Loucy (cell line): ENCODE measurements around the gene FAM237A.

ENCODE experiments used
- H2AFZ ChIP-seq: fragments of 200-600 bp; sonication (generic); 2 replicates; pipeline ENCODE4 v1.6.0; 2016; ENCODE audit warnings: antibody characterized with exemption, mild to moderate bottlenecking, low read length, moderate library complexity
- H3F3A ChIP-seq: fragments of 200-600 bp; 2 replicates; pipeline ENCODE4 v1.6.0; 2016; ENCODE audit warnings: antibody characterized with exemption, low read depth, mild to moderate bottlenecking
- H3K27me3 ChIP-seq: fragments of 200-600 bp; sonication (generic); 2 replicates; pipeline ENCODE4 v1.6.1; 2014; ENCODE audit warnings: low read length, mild to moderate bottlenecking; ENCODE audit not compliant: insufficient read depth, poor library complexity, severe bottlenecking
- H3K36me3 ChIP-seq: fragments of 200-600 bp; sonication (generic); 2 replicates; pipeline ENCODE4 v1.6.1; 2016; ENCODE audit warnings: low read length; ENCODE audit not compliant: insufficient read depth
- H3K4me1 ChIP-seq: fragments of 200-600 bp; sonication (generic); 2 replicates; pipeline ENCODE4 v1.5.1; 2014; ENCODE audit warnings: low read length, mild to moderate bottlenecking; ENCODE audit not compliant: insufficient read depth, poor library complexity, severe bottlenecking
- H3K4me2 ChIP-seq: fragments of 200-600 bp; sonication (generic); 2 replicates; pipeline ENCODE4 v1.6.0; 2014; ENCODE audit warnings: antibody characterized with exemption, low read length, low read depth, mild to moderate bottlenecking; ENCODE audit not compliant: poor library complexity, severe bottlenecking
- H3K4me3 ChIP-seq: fragments of 200-600 bp; sonication (generic); 2 replicates; pipeline ENCODE4 v1.5.1; 2014; ENCODE audit warnings: low read length, mild to moderate bottlenecking, mixed read lengths; ENCODE audit not compliant: poor library complexity, severe bottlenecking
- H3K79me2 ChIP-seq: fragments of 200-600 bp; sonication (generic); 2 replicates; pipeline ENCODE4 v1.6.1; 2014; ENCODE audit warnings: low read length; ENCODE audit not compliant: insufficient read depth
- H3K9ac ChIP-seq: fragments of 200-600 bp; sonication (generic); 2 replicates; pipeline ENCODE4 v1.6.0; 2014; ENCODE audit warnings: mild to moderate bottlenecking, low read depth, low read length, moderate library complexity; ENCODE audit not compliant: poor library complexity, severe bottlenecking
- H3K9me2 ChIP-seq: fragments of 200-600 bp; sonication (generic); replicated peaks from 2 replicates; pipeline ENCODE4 v1.6.1; 2016; ENCODE audit warnings: low read depth, low read length, mixed read lengths
- H3K9me3 ChIP-seq: fragments of 200-600 bp; sonication (generic); 2 replicates; pipeline ENCODE4 v1.6.1; 2014; ENCODE audit warnings: mild to moderate bottlenecking, antibody characterized with exemption, low read length, low read depth; ENCODE audit not compliant: insufficient read depth
- H4K20me1 ChIP-seq: fragments of 200-600 bp; sonication (generic); 2 replicates; pipeline ENCODE4 v1.6.0; 2014; ENCODE audit warnings: antibody characterized with exemption, low read length, mild to moderate bottlenecking; ENCODE audit not compliant: insufficient read depth, poor library complexity, severe bottlenecking
- EZH2phosphoT487 ChIP-seq: fragments of 200-600 bp; IDR thresholded peaks from 2 replicates; pipeline ENCODE4 v1.6.1; 2018; ENCODE audit warnings: antibody characterized with exemption, mild to moderate bottlenecking, moderate library complexity, borderline replicate concordance
- TF ChIP-seq, protein P1 (sequence below): fragments of 200-600 bp; sonication (generic); conservative IDR thresholded peaks from 2 replicates; pipeline ENCODE4 v1.5.1; 2014; ENCODE audit warnings: mild to moderate bottlenecking, antibody characterized with exemption, low read length

The FAM237A gene

GRCh38 chr2:206614811-206615210, 27.5 kb upstream of the FAM237A start:
- TF ChIP-seq EZH2phosphoT487 = no peak
- TF ChIP-seq, protein P1, sequence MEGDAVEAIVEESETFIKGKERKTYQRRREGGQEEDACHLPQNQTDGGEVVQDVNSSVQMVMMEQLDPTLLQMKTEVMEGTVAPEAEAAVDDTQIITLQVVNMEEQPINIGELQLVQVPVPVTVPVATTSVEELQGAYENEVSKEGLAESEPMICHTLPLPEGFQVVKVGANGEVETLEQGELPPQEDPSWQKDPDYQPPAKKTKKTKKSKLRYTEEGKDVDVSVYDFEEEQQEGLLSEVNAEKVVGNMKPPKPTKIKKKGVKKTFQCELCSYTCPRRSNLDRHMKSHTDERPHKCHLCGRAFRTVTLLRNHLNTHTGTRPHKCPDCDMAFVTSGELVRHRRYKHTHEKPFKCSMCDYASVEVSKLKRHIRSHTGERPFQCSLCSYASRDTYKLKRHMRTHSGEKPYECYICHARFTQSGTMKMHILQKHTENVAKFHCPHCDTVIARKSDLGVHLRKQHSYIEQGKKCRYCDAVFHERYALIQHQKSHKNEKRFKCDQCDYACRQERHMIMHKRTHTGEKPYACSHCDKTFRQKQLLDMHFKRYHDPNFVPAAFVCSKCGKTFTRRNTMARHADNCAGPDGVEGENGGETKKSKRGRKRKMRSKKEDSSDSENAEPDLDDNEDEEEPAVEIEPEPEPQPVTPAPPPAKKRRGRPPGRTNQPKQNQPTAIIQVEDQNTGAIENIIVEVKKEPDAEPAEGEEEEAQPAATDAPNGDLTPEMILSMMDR = no peak
- Histone ChIP-seq H3K4me1 (peaks cover 4% of the 10 kb centered on the region), H3K9ac (no peak overlapping the region), H3K27me3 (no peaks in the 10 kb centered on the region), H3K79me2 (no peaks in the 10 kb centered on the region), H4K20me1 (no peaks in the 10 kb centered on the region), H3K9me2 (no peaks in the 10 kb centered on the region), H2AFZ (no peak overlapping the region), H3K4me2 (no peak overlapping the region), H3K9me3 (no peaks in the 10 kb centered on the region), H3K36me3 (no peaks in the 10 kb centered on the region), H3F3A (no peaks in the 10 kb centered on the region), H3K4me3 (no peak overlapping the region)

DNA sequence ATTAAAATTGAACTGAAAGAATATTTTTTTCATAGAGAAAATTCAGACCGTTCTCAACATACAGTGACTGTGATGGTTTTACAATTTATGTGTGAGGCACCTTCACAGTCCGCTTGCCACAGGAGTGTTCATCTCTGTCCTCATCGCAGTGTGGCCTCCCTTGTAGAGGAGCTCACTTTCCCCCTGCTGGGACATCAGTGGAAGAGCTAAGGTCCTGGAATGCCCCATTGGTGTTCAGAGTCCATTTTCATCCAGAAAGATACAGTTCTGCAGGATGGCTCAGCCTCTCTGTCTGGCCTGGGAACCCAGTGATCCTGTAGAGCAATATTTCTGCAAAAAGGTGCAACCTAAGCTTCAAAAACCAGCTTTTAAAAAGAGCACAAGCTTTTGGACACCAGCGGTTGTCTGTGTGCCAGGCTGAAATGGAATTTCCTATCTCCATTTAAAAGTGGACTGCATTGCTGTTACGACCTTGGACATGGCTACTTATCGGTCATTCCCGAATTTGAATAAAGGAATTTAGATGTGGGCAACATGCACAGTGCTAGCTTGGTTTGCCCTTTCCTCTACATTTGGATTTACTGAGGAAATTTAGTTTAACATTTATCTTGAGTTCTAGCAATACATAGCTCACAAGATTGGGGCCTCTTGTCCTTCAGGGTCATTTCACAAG, 26.7 kb upstream of the FAM237A start:
- no peaks in the 10 kb centered on the region for H4K20me1 ChIP-seq
- no peak overlapping the region for H3K9ac ChIP-seq
- no peaks in the 10 kb centered on the region for H3K4me1 ChIP-seq
- TF ChIP-seq, protein P1 = no peak
- TF ChIP-seq EZH2phosphoT487 = no peak
- no peaks in the 10 kb centered on the region for H3F3A ChIP-seq
- no peaks in the 10 kb centered on the region for H3K9me2 ChIP-seq
- no peaks in the 10 kb centered on the region for H3K27me3 ChIP-seq
- H3K4me2 ChIP-seq = no peak overlapping the region
- no peak overlapping the region for H3K4me3 ChIP-seq
- H3K9me3 ChIP-seq = no peaks in the 10 kb centered on the region
- H3K79me2 ChIP-seq = no peaks in the 10 kb centered on the region
- H3K36me3 ChIP-seq = no peaks in the 10 kb centered on the region
- no peak overlapping the region; the same call in 1 of the 2 replicates for H2AFZ ChIP-seq

DNA sequence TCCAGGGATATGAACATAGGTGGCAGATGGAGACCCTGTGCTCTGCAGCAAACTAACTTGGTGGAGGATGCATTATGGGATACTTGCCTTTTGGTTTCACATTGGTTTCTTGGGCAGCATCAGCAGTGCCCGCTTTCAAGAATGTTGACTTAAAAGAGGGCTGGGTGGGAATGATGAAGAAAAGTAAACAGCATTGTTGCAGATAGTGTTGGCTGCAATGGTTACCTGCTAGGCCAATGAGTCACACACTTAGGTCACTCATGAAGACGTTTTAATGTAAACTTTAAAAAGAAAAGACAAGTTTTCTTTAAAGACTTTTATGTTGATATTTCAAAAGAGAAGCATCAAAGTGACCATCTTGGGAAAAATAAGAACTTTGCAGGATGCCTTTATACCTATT, 26.1 kb upstream of the FAM237A start:
- Histone ChIP-seq H3K36me3 (no peaks in the 10 kb centered on the region), H3K4me3 (no peak overlapping the region), H2AFZ (no peak overlapping the region), H3K9me3 (no peaks in the 10 kb centered on the region), H3K79me2 (no peaks in the 10 kb centered on the region), H3F3A (no peaks in the 10 kb centered on the region), H3K4me1 (no peaks in the 10 kb centered on the region), H3K27me3 (no peaks in the 10 kb centered on the region), H4K20me1 (no peaks in the 10 kb centered on the region), H3K9ac (no peak overlapping the region), H3K9me2 (no peaks in the 10 kb centered on the region), H3K4me2 (no peak overlapping the region)
- TF ChIP-seq, protein P1 = no peak
- no peak for TF ChIP-seq EZH2phosphoT487
